Fibroblast of lung (primary cell): ENCODE measurements around the gene LILRB5. TPM values are rescaled to one million over a fixed set of nuclear protein-coding genes. Genes with fewer than 3 reads are reported as not detected.
"Not testable (repeated sequence)": the region's sequence is repeated elsewhere in the genome, so short reads cannot be mapped to it uniquely, and the experiment has no call there.

Experiments used
- DNase-seq, 2 donors: peaks; one replicate each; pipeline versions ENCODE4 v3.0.0 to v3.0.0-alpha.2; 2010; ENCODE audit warnings: low read depth in 2 of 2
- H2AFZ ChIP-seq: 2 replicates; pipeline ENCODE4 v1.5.1; 2012; ENCODE audit warnings: low read length, control low read depth, inconsistent platforms
- H3K27ac ChIP-seq: 2 replicates; pipeline ENCODE4 v1.5.1; 2011; ENCODE audit warnings: low read length, control low read depth; ENCODE audit not compliant: insufficient read depth
- H3K27me3 ChIP-seq: 2 replicates; pipeline ENCODE4 v1.5.1; 2011; ENCODE audit warnings: mild to moderate bottlenecking, low read length; ENCODE audit not compliant: control insufficient read depth, insufficient read depth
- H3K36me3 ChIP-seq: 2 replicates; pipeline ENCODE4 v1.5.1; 2011; ENCODE audit warnings: low read length; ENCODE audit not compliant: control insufficient read depth, insufficient read depth
- H3K4me1 ChIP-seq: 2 replicates; pipeline ENCODE4 v1.5.1; 2011; ENCODE audit warnings: low read length; ENCODE audit not compliant: control insufficient read depth, insufficient read depth; ENCODE audit errors: extremely low read depth
- H3K4me2 ChIP-seq: 2 replicates; pipeline ENCODE4 v1.5.1; 2011; ENCODE audit warnings: low read length, control low read depth; ENCODE audit not compliant: insufficient read depth; ENCODE audit errors: extremely low read depth
- H3K4me3 ChIP-seq, 4 experiments: fragments of 200-600 bp in 1 of 4; sonication (generic) in 1 of 4; replicated peaks in 1 of 4; 2 replicates each; pipeline ENCODE4 v1.5.1; 2011 to 2016; ENCODE audit warnings: low read length in 4 of 4, low read depth in 3 of 4, mild to moderate bottlenecking in 3 of 4, control low read depth in 2 of 4, inconsistent platforms in 1 of 4, mixed read lengths in 1 of 4; ENCODE audit not compliant: insufficient read depth in 1 of 4; ENCODE audit errors: control extremely low read depth in 1 of 4
- H3K79me2 ChIP-seq: 2 replicates; pipeline ENCODE4 v1.5.1; 2012; ENCODE audit warnings: mild to moderate bottlenecking, low read length, inconsistent platforms; ENCODE audit not compliant: control insufficient read depth, insufficient read depth
- H3K9ac ChIP-seq: 2 replicates; pipeline ENCODE4 v1.5.1; 2011; ENCODE audit warnings: mild to moderate bottlenecking, low read length, control low read depth; ENCODE audit not compliant: insufficient read depth
- H3K9me3 ChIP-seq: 2 replicates; pipeline ENCODE4 v1.5.1; 2012; ENCODE audit warnings: low read depth, low read length; ENCODE audit not compliant: control insufficient read depth, insufficient read depth
- H4K20me1 ChIP-seq: 2 replicates; pipeline ENCODE4 v1.5.1; 2011; ENCODE audit warnings: low read length; ENCODE audit not compliant: control insufficient read depth, insufficient read depth; ENCODE audit errors: extremely low read depth
- EZH2 ChIP-seq: IDR thresholded peaks from 2 replicates; pipeline ENCODE4 v1.5.1; 2012; ENCODE audit warnings: low read length, control low read depth, mild to moderate bottlenecking; ENCODE audit errors: missing control alignments
- polyA plus RNA-seq, 2 donors: library from polyadenylated mRNA; depleted of rRNA in 1 of 2; stranded (reverse) in 1 of 2; unstranded in 1 of 2; fragments of >200 nt; gene quantifications; 2 replicates each; pipeline ENCODE4 v1.2.1, GENCODE V29; 2011 to 2012; ENCODE audit warnings: missing spikeins in 1 of 2
- total RNA-seq: library from RNA; depleted of rRNA; stranded (reverse); fragments of >200 nt; gene quantifications from 2 replicates; pipeline ENCODE4 v1.2.1, GENCODE V29; 2014
- TF ChIP-seq, protein P1 (sequence below), 2 donors: IDR thresholded peaks in 1 of 2; conservative IDR thresholded peaks in 1 of 2; 1 replicate in 1 of 2; 2 replicates in 1 of 2; pipeline ENCODE4 v1.5.1; 2011 to 2012; ENCODE audit warnings: low read length in 2 of 2, control low read depth in 1 of 2, inconsistent platforms in 1 of 2, low read depth in 1 of 2, mild to moderate bottlenecking in 1 of 2

Gene LILRB5
- total and polyA plus RNA-seq, 2 donors (not counting 1 experiment from before 2014, with no cell fraction given) = not detected

- Histone ChIP-seq H3K9ac (no peak overlapping the region), H2AFZ (no peak overlapping the region), H3K4me2 (no peak overlapping the region), H3K36me3 (peaks cover 3% of the 10 kb centered on the region), H3K27ac (no peak overlapping the region), H3K79me2 (no peaks in the 10 kb centered on the region), H3K4me1 (no peaks in the 10 kb centered on the region), H3K9me3 (no peaks in the 10 kb centered on the region), H3K4me3 (no peak overlapping the region), H4K20me1 (no peaks in the 10 kb centered on the region), H3K27me3 (no peaks in the 10 kb centered on the region)
- TF ChIP-seq, protein P1, sequence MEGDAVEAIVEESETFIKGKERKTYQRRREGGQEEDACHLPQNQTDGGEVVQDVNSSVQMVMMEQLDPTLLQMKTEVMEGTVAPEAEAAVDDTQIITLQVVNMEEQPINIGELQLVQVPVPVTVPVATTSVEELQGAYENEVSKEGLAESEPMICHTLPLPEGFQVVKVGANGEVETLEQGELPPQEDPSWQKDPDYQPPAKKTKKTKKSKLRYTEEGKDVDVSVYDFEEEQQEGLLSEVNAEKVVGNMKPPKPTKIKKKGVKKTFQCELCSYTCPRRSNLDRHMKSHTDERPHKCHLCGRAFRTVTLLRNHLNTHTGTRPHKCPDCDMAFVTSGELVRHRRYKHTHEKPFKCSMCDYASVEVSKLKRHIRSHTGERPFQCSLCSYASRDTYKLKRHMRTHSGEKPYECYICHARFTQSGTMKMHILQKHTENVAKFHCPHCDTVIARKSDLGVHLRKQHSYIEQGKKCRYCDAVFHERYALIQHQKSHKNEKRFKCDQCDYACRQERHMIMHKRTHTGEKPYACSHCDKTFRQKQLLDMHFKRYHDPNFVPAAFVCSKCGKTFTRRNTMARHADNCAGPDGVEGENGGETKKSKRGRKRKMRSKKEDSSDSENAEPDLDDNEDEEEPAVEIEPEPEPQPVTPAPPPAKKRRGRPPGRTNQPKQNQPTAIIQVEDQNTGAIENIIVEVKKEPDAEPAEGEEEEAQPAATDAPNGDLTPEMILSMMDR (conservative IDR thresholded peaks at IDR 0.05 in 1 of 2, IDR thresholded peaks at IDR 0.05 in 1 of 2; ENCODE audit: low read depth in 1 of 2, low read length in 2 of 2) = no peak
- no peak for TF ChIP-seq EZH2
- no peak for DNase-seq
Measured at GRCh38 chr19:54218259-54218658, 38.8 kb downstream of the LILRB5 start.

DNA sequence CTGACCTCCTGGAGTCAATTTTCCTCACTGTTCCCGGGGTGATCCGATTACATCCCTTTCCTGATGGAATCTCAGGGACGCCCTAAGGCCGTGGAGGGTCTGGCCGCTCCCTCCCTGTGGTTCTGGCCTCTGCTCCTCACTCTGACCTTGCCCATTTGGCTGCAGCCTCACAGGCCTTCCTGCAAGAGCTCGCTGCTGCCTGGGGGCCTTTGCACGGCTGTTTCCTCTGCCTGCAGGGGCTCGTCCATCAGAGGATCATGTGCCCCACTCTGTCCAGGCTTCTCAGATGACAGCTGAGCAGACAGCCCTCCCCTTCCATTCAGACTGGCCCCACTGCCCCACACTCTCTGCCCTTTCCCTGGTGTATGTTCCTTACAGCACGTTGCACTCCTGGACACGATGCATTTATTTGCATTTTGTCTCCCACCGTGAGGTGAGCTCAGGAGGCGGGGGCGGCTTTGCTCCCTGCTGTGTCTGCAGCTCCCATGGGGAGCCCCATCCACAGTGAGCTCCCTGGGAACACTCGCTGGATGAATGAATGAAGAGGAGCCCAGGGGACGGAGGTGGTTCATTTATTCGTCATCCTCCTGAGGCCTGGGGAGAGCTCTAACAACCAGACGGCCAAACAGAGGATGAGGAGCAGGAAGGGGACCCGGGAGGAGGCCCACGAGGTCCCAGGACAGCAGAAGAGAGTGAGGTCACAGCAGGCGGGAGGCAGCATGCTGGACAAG lies 39.4 kb downstream of the LILRB5 start:
- not testable (repeated sequence) for H3K4me2 ChIP-seq, H3K27me3 ChIP-seq, H3K4me3 ChIP-seq, H3K79me2 ChIP-seq, H3K27ac ChIP-seq, H4K20me1 ChIP-seq, H2AFZ ChIP-seq, H3K4me1 ChIP-seq, H3K9ac ChIP-seq, H3K9me3 ChIP-seq, H3K36me3 ChIP-seq, DNase-seq

GRCh38 chr19:54216869-54217268 lies 40.2 kb downstream of the LILRB5 start:
- Histone ChIP-seq H3K4me2 (no peak overlapping the region), H3K27ac (no peak overlapping the region), H2AFZ (no peak overlapping the region), H3K79me2 (no peaks in the 10 kb centered on the region), H3K4me1 (no peaks in the 10 kb centered on the region), H3K9ac (no peak overlapping the region), H4K20me1 (no peaks in the 10 kb centered on the region), H3K36me3 (peaks cover 3% of the 10 kb centered on the region), H3K9me3 (no peaks in the 10 kb centered on the region), H3K27me3 (no peaks in the 10 kb centered on the region), H3K4me3 (no peak overlapping the region)
- TF ChIP-seq, protein P1 (conservative IDR thresholded peaks at IDR 0.05 in 1 of 2, IDR thresholded peaks at IDR 0.05 in 1 of 2; ENCODE audit: low read depth in 1 of 2, low read length in 2 of 2) = no peak
- TF ChIP-seq EZH2 = no peak
- DNase-seq = no peak

DNA sequence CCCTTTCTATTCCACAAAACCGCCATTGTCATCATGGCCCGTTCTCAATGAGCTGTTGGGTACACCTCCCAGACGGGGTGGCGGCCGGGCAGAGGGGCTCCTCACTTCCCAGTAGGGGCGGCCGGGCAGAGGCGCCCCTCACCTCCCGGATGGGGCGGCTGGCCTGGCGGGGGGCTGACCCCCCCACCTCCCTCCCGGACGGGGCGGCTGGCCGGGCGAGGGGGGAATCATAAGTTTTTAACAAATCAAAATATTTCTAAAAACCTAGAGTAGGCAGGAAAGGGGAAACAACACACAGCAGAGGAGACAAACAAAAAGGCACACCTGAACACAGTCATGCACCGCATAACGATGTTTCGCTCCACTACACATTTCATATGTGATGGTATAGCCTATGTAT lies 42.3 kb downstream of the LILRB5 start:
- H4K20me1 ChIP-seq, H3K9ac ChIP-seq, H3K27me3 ChIP-seq, H3K4me1 ChIP-seq, DNase-seq, H3K36me3 ChIP-seq, H3K4me3 ChIP-seq, H3K4me2 ChIP-seq, H3K27ac ChIP-seq, H3K79me2 ChIP-seq, H3K9me3 ChIP-seq, H2AFZ ChIP-seq: not testable (repeated sequence)

- not testable (repeated sequence) for DNase-seq, H3K36me3 ChIP-seq, H3K9ac ChIP-seq, H2AFZ ChIP-seq, H3K27ac ChIP-seq, H4K20me1 ChIP-seq, H3K4me1 ChIP-seq, H3K4me2 ChIP-seq, H3K79me2 ChIP-seq, H3K27me3 ChIP-seq, H3K9me3 ChIP-seq, H3K4me3 ChIP-seq
Measured at GRCh38 chr19:54214217-54214616, 42.9 kb downstream of the LILRB5 start.
